HepG2 (cell line): ENCODE measurements around the gene POU2F2. TPM values are rescaled to one million over a fixed set of nuclear protein-coding genes. Genes with fewer than 3 reads are reported as not detected.

Experiments used
- ATAC-seq: fragments of 200-7000 bp; cut with Tn5 transposase; 3 replicates; pipeline ENCODE4 v1.9.1; 2020; ENCODE audit warnings: mild to moderate bottlenecking, moderate library complexity
- BruUV-seq: library from RNA; stranded (reverse); fragments of 400-500 nt; replicated peaks from 2 replicates; lab custom pipeline; 2021; lab: Mats Ljungman, UMichigan
- CTCF ChIA-PET: fragments of 300-600 bp; formaldehyde crosslinking; extraction: SDS; loops from one replicate; lab custom pipeline; 2021; ENCODE audit warnings: low total read pairs, inconsistent platforms, low intra/inter-chr PET ratio; lab: Yijun Ruan, JAX
- POLR2A ChIA-PET: fragments of 350-600 bp; sonication (Branson Sonifier 250); formaldehyde crosslinking; loops from one replicate; lab custom pipeline; 2020; ENCODE audit warnings: antibody characterized with exemption, inconsistent platforms; lab: Yijun Ruan, JAX
- DNase-seq: peaks from one replicate; pipeline ENCODE4 v3.0.0-alpha.2; 2015; ENCODE audit warnings: low spot score
- FAIRE-seq: peaks from 3 replicates; lab custom pipeline; 2011; peaks lifted over from hg19 to GRCh38; lab: Jason Lieb, UNC
- H2AFZ ChIP-seq: one replicate; pipeline ENCODE4 v1.6.1; 2011; ENCODE audit warnings: low read length, inconsistent platforms
- H3K27ac ChIP-seq: fragments of 300-600 bp; 3 replicates; pipeline ENCODE4 v1.8.0; 2011; ENCODE audit warnings: mixed run types, mild to moderate bottlenecking, mixed read lengths, low read length, inconsistent platforms; ENCODE audit not compliant: insufficient read depth; ENCODE audit errors: extremely low read length
- H3K27me3 ChIP-seq, 2 experiments: fragments of 200-600 bp in 1 of 2; 2 replicates in 1 of 2; 3 replicates in 1 of 2; pipeline versions ENCODE4 v1.6.0 to v1.8.0; 2011; ENCODE audit warnings: low read length in 2 of 2, mild to moderate bottlenecking in 2 of 2, moderate library complexity in 2 of 2, inconsistent platforms in 1 of 2; ENCODE audit not compliant: insufficient read depth in 2 of 2, control insufficient read depth in 1 of 2
- H3K36me3 ChIP-seq, 2 experiments: fragments of 200-600 bp in 1 of 2; replicated peaks in 1 of 2; 2 replicates in 1 of 2; 3 replicates in 1 of 2; pipeline versions ENCODE4 v1.5.1 to v1.8.0; 2011; ENCODE audit warnings: low read length in 2 of 2, inconsistent platforms in 1 of 2; ENCODE audit not compliant: insufficient read depth in 2 of 2, control insufficient read depth in 1 of 2
- H3K4me1 ChIP-seq: 2 replicates; pipeline ENCODE4 v1.5.1; 2012; ENCODE audit warnings: low read length, inconsistent platforms; ENCODE audit not compliant: insufficient read depth
- H3K4me2 ChIP-seq: 2 replicates; pipeline ENCODE4 v1.6.0; 2011; ENCODE audit warnings: low read depth, low read length, inconsistent platforms
- H3K4me3 ChIP-seq, 3 experiments: fragments of 200-600 bp in 1 of 3; sonication (generic), shearing (Covaris generic) in 1 of 3; replicated peaks in 1 of 3; 2 replicates each; pipeline ENCODE4 v1.5.1; 2011 to 2016; ENCODE audit warnings: low read length in 3 of 3, inconsistent platforms in 2 of 3, low read depth in 2 of 3, mild to moderate bottlenecking in 2 of 3, control low read depth in 1 of 3, mixed read lengths in 1 of 3; ENCODE audit not compliant: insufficient read depth in 1 of 3
- H3K79me2 ChIP-seq: one replicate; pipeline ENCODE4 v1.6.1; 2011; ENCODE audit warnings: low read length, inconsistent platforms; ENCODE audit not compliant: insufficient read depth
- H3K9ac ChIP-seq: 2 replicates; pipeline ENCODE4 v1.6.0; 2011; ENCODE audit warnings: mild to moderate bottlenecking, low read depth, low read length, inconsistent platforms; ENCODE audit not compliant: insufficient read depth
- H3K9me3 ChIP-seq: 2 replicates; pipeline ENCODE4 v1.5.1; 2012; ENCODE audit warnings: mild to moderate bottlenecking, low read length
- H4K20me1 ChIP-seq: 2 replicates; pipeline ENCODE4 v1.6.0; 2011; ENCODE audit warnings: inconsistent platforms, mild to moderate bottlenecking, low read length, moderate library complexity; ENCODE audit not compliant: insufficient read depth
- EED ChIP-seq: sonication (generic); formaldehyde crosslinking; IDR thresholded peaks from 2 replicates; pipeline ENCODE4 v1.5.0; 2020; ENCODE audit warnings: mild to moderate bottlenecking, missing genetic modification reagents
- FOXJ3 ChIP-seq: sonication (generic); formaldehyde crosslinking; IDR thresholded peaks from 2 replicates; pipeline ENCODE4 v1.4.0; 2020; ENCODE audit warnings: missing genetic modification reagents, mild to moderate bottlenecking, borderline replicate concordance
- MAX ChIP-seq: IDR thresholded peaks from 2 replicates; pipeline ENCODE4 v1.6.1; 2012; ENCODE audit warnings: inconsistent platforms
- NR2C2 ChIP-seq: sonication (generic); formaldehyde crosslinking; IDR thresholded peaks from 2 replicates; pipeline ENCODE4 v1.4.0; 2020; ENCODE audit warnings: missing genetic modification reagents, mild to moderate bottlenecking, moderate library complexity, borderline replicate concordance
- SAFB2 ChIP-seq: sonication (generic); formaldehyde crosslinking; IDR thresholded peaks from 2 replicates; pipeline ENCODE4 v1.5.1; 2020; ENCODE audit warnings: missing genetic modification reagents, low read depth, mild to moderate bottlenecking, borderline replicate concordance
- ZNF687 ChIP-seq: sonication (generic); formaldehyde crosslinking; IDR thresholded peaks from 2 replicates; pipeline ENCODE4 v1.5.1; 2020; ENCODE audit warnings: mild to moderate bottlenecking, missing genetic modification reagents, moderate library complexity
- WGBS: methylation state at CpG from one replicate; pipeline ENCODE4 v1.1.6; 2017; ENCODE audit warnings: low lambda C conversion rate; 5-methylcytosine and 5-hydroxymethylcytosine counted together
- in situ Hi-C: cut with HindIII; loops from 2 replicates; pipeline ENCODE4 v1.10.0; 2017; ENCODE audit warnings: low pct_unique_long_range_greater_than_20kb; ENCODE audit not compliant: extremely low pct_ligation_motif_present
- intact Hi-C: fragments of 100-400 bp; cut with micrococcal nuclease; formaldehyde crosslinking; loops from one replicate; pipeline ENCODE4 v1.10.0; 2022; ENCODE audit not compliant: unreplicated experiment
- polyA plus RNA-seq, 8 experiments: library from polyadenylated mRNA; depleted of rRNA in 3 of 8; stranded (reverse) in 7 of 8; unstranded in 1 of 8; fragments of >200 nt; fragmentation: Illumina TruSeq in 4 of 8; extraction: Trizol in 4 of 8; gene quantifications; 2 replicates each; pipeline versions ENCODE4 v1.2.1 to v1.2.3, GENCODE V29; 2011 to 2016; ENCODE audit warnings: low read depth in 4 of 8, missing spikeins in 1 of 8, mixed read lengths in 1 of 8; ENCODE audit not compliant: insufficient read depth in 1 of 8
- total RNA-seq, 5 experiments: library from RNA; depleted of rRNA; stranded (reverse); fragments of >200 nt; fragmentation: Illumina TruSeq; extraction: Trizol; gene quantifications; 2 replicates each; pipeline ENCODE4 v1.2.3, GENCODE V29; 2016; ENCODE audit warnings: low read depth in 1 of 5

The POU2F2 gene
- total and polyA plus RNA-seq, 2 of the 13 experiments (the other 11 are each of a cell fraction or from before 2014, with no cell fraction given) = 0.09 to 0.17 TPM

- DNase-seq = no peak
These were observed 40.5 kb downstream of the POU2F2 start for GRCh38 chr19:42091742-42092141.

More at GRCh38 chr19:42091742-42092141, 40.5 kb downstream of the POU2F2 start:
- no peak overlapping the region for H3K9ac ChIP-seq
- H3K4me2 ChIP-seq = no peak overlapping the region
- no peak for FAIRE-seq
- no peak overlapping the region for H3K4me3 ChIP-seq
- BruUV-seq = no TSS peak
- 0% methylated on average over 3 of the region's 10 CpGs for whole genome bisulfite sequencing
- H4K20me1 ChIP-seq = no peaks in the 10 kb centered on the region
- H3K27ac ChIP-seq = no peak overlapping the region
- ChIA-PET POLR2A (interaction anchor here (1.8 kb wide), 1 partner anchor 16 kb away, joined by 4 read pairs; the partner anchor contains the start of gene ZNF574), CTCF (no interaction called here)
- H3K27me3 ChIP-seq = peaks cover 1 to 28% of the 10 kb centered on the region in 2 experiments; a peak in 4 of 5 replicates
- peak; percentile 43 for ATAC-seq
- in situ Hi-C loops (no loop called here), intact Hi-C loops (no loop called here)
- no peak overlapping the region for H2AFZ ChIP-seq
- TF ChIP-seq SAFB2 (CRISPR knock-in tag) (0 out of 2 replicates have a peak, but pooled peaks have one; percentile 39), FOXJ3 (CRISPR knock-in tag) (no peak), EED (CRISPR knock-in tag) (no peak), NR2C2 (CRISPR knock-in tag) (no peak), ZNF687 (peak; percentile 30), MAX (0 out of 2 replicates have a peak, but pooled peaks have one; percentile 34)
- H3K4me1 ChIP-seq = peaks cover 20% of the 10 kb centered on the region
- no peaks in the 10 kb centered on the region for H3K9me3 ChIP-seq
- H3K36me3 ChIP-seq = no peaks in the 10 kb centered on the region
- H3K79me2 ChIP-seq = no peaks in the 10 kb centered on the region
